MCF 10A (cell line): ENCODE results near the gene PADI1. TPM values are rescaled to one million over a fixed set of nuclear protein-coding genes. Genes with fewer than 3 reads are reported as not detected.

ENCODE experiments used
- BruUV-seq: library from RNA; stranded (reverse); fragments of 400-500 nt; replicated peaks from 2 replicates; lab custom pipeline; 2021; lab: Mats Ljungman, UMichigan
- CTCF ChIA-PET: fragments of 300-600 bp; sonication (Branson Sonifier 250); formaldehyde crosslinking; extraction: SDS; loops from one replicate; lab custom pipeline; 2021; ENCODE audit warnings: antibody characterized with exemption, inconsistent platforms; lab: Yijun Ruan, JAX
- POLR2A ChIA-PET: fragments of 300-600, 350-650 bp; sonication (Branson Sonifier 250); formaldehyde crosslinking; extraction: SDS; loops from one replicate; lab custom pipeline; 2020; ENCODE audit warnings: antibody characterized with exemption, inconsistent platforms; lab: Yijun Ruan, JAX
- DNase-seq: peaks from one replicate; pipeline ENCODE4 v3.0.0-alpha.2; 2018; ENCODE audit not compliant: unreplicated experiment
- H3K27ac Mint-ChIP-seq: one replicate; pipeline ENCODE4 v1.8.0; 2022; ENCODE audit warnings: mild to moderate bottlenecking, low read depth, mixed read lengths; ENCODE audit not compliant: unreplicated experiment
- H3K27me3 Mint-ChIP-seq: one replicate; pipeline ENCODE4 v1.8.0; 2022; ENCODE audit warnings: mixed read lengths; ENCODE audit not compliant: insufficient read depth, unreplicated experiment
- H3K36me3 Mint-ChIP-seq: one replicate; pipeline ENCODE4 v1.8.0; 2022; ENCODE audit warnings: mild to moderate bottlenecking, moderate library complexity, mixed read lengths; ENCODE audit not compliant: insufficient read depth, unreplicated experiment
- H3K4me1 Mint-ChIP-seq: one replicate; pipeline ENCODE4 v1.8.0; 2022; ENCODE audit warnings: mixed read lengths; ENCODE audit not compliant: insufficient read depth, unreplicated experiment
- H3K4me3 Mint-ChIP-seq: one replicate; pipeline ENCODE4 v1.8.0; 2022; ENCODE audit warnings: mild to moderate bottlenecking, moderate library complexity, mixed read lengths; ENCODE audit not compliant: unreplicated experiment
- H3K9me3 Mint-ChIP-seq: one replicate; pipeline ENCODE4 v1.8.0; 2022; ENCODE audit warnings: mixed read lengths; ENCODE audit not compliant: unreplicated experiment
- CTCF ChIP-seq: fragments of 200-600 bp; IDR thresholded peaks from one replicate; pipeline ENCODE4 v1.8.0; 2022; ENCODE audit warnings: antibody characterized with exemption, mild to moderate bottlenecking; ENCODE audit not compliant: unreplicated experiment
- intact Hi-C: fragments of 100-400 bp; cut with micrococcal nuclease; formaldehyde crosslinking; loops from 2 replicates; pipeline ENCODE4 v1.14.1; 2022
- total RNA-seq: library from RNA; stranded (reverse); gene quantifications from 2 replicates; pipeline ENCODE4 v1.2.3, GENCODE V29; 2022

Gene PADI1
- total RNA-seq, 1 experiment from 2014 or later = 0.58 TPM

- ChIA-PET POLR2A (interaction anchor here (0.5 kb wide), 1 partner anchor 49 kb away, joined by 3 read pairs; no protein-coding TSS in a partner anchor), CTCF (interaction anchor here (1.9 kb wide), 1 partner anchor 75 kb away, joined by 6 read pairs; no protein-coding TSS in a partner anchor)
- DNase-seq = no peak
- Mint-ChIP-seq H3K4me3 (no peak overlapping the region), H3K9me3 (no peaks in the 10 kb centered on the region), H3K27me3 (no peaks in the 10 kb centered on the region), H3K36me3 (no peaks in the 10 kb centered on the region), H3K27ac (no peak overlapping the region), H3K4me1 (peaks cover 4% of the 10 kb centered on the region)
- no peak for TF ChIP-seq CTCF
- BruUV-seq = no TSS peak
- intact Hi-C loops = no loop called here
These were observed 55.8 kb downstream of the PADI1 start for GRCh38 chr1:17260738-17261137.

GRCh38 chr1:17263936-17264335 is 59.0 kb downstream of the PADI1 start:
- TF ChIP-seq CTCF = no peak
- intact Hi-C loops = no loop called here
- H3K9me3 Mint-ChIP-seq = no peaks in the 10 kb centered on the region
- H3K4me3 Mint-ChIP-seq = no peak overlapping the region
- ChIA-PET POLR2A (interaction anchor here (0.6 to 1.2 kb wide), 3 partner anchors 14 to 65 kb away, joined by 3 read pairs; no protein-coding TSS in a partner anchor), CTCF (interaction anchor here (1.5 to 2.2 kb wide), 3 partner anchors 18 to 73 kb away, joined by 6 to 10 read pairs (median 6); no protein-coding TSS in a partner anchor)
- H3K36me3 Mint-ChIP-seq = no peaks in the 10 kb centered on the region
- no TSS peak for BruUV-seq
- H3K4me1 Mint-ChIP-seq = peaks cover 4% of the 10 kb centered on the region
- no peak for DNase-seq
- H3K27me3 Mint-ChIP-seq = no peaks in the 10 kb centered on the region
- no peak overlapping the region for H3K27ac Mint-ChIP-seq

GRCh38 chr1:17264470-17264869 is 59.5 kb downstream of the PADI1 start:
- Mint-ChIP-seq H3K4me3 (no peak overlapping the region), H3K4me1 (peaks cover 4% of the 10 kb centered on the region), H3K27me3 (no peaks in the 10 kb centered on the region), H3K27ac (no peak overlapping the region), H3K9me3 (no peaks in the 10 kb centered on the region), H3K36me3 (no peaks in the 10 kb centered on the region)
- TF ChIP-seq CTCF = no peak
- BruUV-seq = no TSS peak
- ChIA-PET POLR2A (interaction anchor here (0.6 to 1.5 kb wide), 3 partner anchors 14 to 136 kb away, joined by 3 read pairs; no protein-coding TSS in a partner anchor), CTCF (interaction anchor here (0.5 to 2.2 kb wide), 5 partner anchors 10 to 487 kb away, joined by 3 to 10 read pairs (median 6); no protein-coding TSS in a partner anchor)
- intact Hi-C loops = no loop called here
- no peak for DNase-seq

GRCh38 chr1:17265162-17265561 is 60.2 kb downstream of the PADI1 start:
- no peak for DNase-seq
- POLR2A ChIA-PET = interaction anchor here (1.5 kb wide), 1 partner anchor 137 kb away, joined by 3 read pairs; no protein-coding TSS in a partner anchor
- H3K9me3 Mint-ChIP-seq = no peaks in the 10 kb centered on the region

More at GRCh38 chr1:17265162-17265561, 60.2 kb downstream of the PADI1 start:
- BruUV-seq = no TSS peak
- Mint-ChIP-seq H3K4me1 (peaks cover 4% of the 10 kb centered on the region), H3K27ac (no peak overlapping the region), H3K27me3 (no peaks in the 10 kb centered on the region), H3K36me3 (no peaks in the 10 kb centered on the region), H3K4me3 (no peak overlapping the region)
- CTCF ChIA-PET = interaction anchor here (0.7 to 2.2 kb wide), 5 partner anchors 10 to 140 kb away, joined by 3 to 10 read pairs (median 6); no protein-coding TSS in a partner anchor
- no peak for TF ChIP-seq CTCF
- intact Hi-C loops = no loop called here
